Suprapubic skin (tissue), 3 donors: Measurements from ENCODE around the gene SMAD7.

Experiments
- CTCF ChIP-seq, 2 donors: fragments of 200-600 bp in 1 of 2; fragments of 450-650 bp in 1 of 2; sonication (generic) in 1 of 2; IDR thresholded peaks; one replicate each; pipeline ENCODE4 v1.5.1; 2016 to 2019; ENCODE audit warnings: antibody characterized with exemption in 2 of 2, mild to moderate bottlenecking in 1 of 2, moderate library complexity in 1 of 2
- EP300 ChIP-seq: sonication (generic); formaldehyde crosslinking; IDR thresholded peaks from one replicate; pipeline ENCODE4 v1.6.1; 2017; ENCODE audit warnings: antibody characterized with exemption

GRCh38 chr18:48896326-48896874, 54.4 kb downstream of the SMAD7 start:
- TF ChIP-seq CTCF (IDR thresholded peaks at IDR 0.05), result no peak
- no peak for TF ChIP-seq EP300
